GM15510 (cell line): ENCODE measurements around the gene ZCCHC8.
A peak's percentile ranks its signal among the peaks of the same experiment; 100 is the strongest.

Source experiments
- POLR2A ChIP-seq: IDR thresholded peaks from 3 replicates; pipeline ENCODE4 v1.6.1; 2011; ENCODE audit warnings: borderline replicate concordance; ENCODE audit not compliant: insufficient read length; ENCODE audit errors: extremely low read depth

ZCCHC8 gene

GRCh38 chr12:122457627-122458026 is 43.1 kb downstream of the ZCCHC8 start:
- TF ChIP-seq POLR2A: no peak

- no peak for TF ChIP-seq POLR2A
These were observed 46.0 kb downstream of the ZCCHC8 start for GRCh38 chr12:122454739-122455138.

- TF ChIP-seq POLR2A: no peak
These were observed 46.4 kb downstream of the ZCCHC8 start for GRCh38 chr12:122454250-122454721.

DNA sequence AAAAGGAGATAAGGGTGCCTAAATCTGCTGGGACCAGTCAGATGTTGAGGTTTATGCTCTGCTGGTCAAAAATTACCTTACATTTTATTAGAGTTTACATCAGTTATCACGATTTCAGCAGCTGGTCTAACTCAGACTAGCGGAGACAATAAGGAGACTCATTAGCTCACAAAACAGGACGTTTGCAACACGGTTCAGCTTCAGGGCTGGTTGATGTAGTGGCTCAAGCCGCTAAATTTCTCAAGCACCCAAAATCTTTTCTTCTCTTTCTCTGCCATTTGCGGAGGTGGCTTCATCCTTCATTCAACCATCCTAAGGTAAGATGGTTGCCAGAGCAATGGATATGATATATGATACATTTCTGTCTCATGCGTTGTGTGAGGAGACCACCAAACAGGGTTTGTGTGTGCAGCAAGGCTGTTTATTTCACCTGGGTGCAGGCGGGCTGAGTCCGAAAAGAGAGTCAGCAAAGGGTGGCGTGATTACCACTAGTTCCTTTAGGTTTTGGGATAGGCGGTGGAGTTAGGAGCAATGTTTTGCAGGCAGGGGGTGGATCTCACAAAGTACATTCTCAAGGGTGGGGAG is 47.9 kb downstream of the ZCCHC8 start:
- no peak for TF ChIP-seq POLR2A

DNA sequence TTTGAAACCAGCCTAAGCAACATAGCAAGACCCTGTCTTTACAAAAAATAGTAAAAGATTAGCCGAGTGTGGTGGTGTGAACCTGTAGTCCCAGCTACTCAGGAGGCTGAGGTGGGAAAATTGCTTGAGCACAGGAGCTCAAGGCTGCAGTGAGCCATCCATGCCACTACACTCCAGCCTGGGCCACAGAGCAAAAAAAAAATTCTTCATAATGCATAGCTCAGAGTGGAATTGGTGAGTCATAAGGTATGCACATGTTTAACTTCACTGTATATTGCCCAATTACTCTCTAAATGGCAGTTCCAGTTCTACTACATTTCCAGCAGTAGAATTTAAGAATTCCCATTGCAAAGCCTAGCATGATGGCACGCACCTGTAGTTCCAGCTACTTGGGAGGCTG is 51.4 kb downstream of the ZCCHC8 start:
- TF ChIP-seq POLR2A: no peak

DNA sequence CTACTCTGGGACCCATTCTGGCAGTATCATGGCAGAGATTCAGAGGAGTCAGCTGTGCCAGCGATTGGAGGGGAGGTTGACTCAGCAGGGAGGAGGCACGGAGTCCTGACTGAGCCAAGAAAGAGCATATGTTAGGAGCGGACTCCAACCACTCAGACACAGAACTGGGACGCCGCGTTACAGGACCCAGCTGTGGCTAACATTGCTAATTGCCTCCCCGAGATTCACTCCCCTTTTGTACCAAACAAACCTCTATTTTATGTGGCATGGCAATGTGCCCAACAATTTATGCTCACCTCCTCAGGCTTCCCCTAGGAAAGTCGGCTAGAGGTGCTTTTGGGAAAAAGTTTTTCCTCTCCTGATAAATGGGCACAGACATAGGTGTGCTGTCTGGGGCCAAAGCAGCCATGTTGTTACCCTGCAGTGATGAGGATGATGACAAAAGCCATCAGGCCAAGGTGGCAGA is 63.0 kb downstream of the ZCCHC8 start:
- TF ChIP-seq POLR2A: no peak

- no peak for TF ChIP-seq POLR2A
These were observed 65.5 kb downstream of the ZCCHC8 start for GRCh38 chr12:122435186-122435585.

DNA sequence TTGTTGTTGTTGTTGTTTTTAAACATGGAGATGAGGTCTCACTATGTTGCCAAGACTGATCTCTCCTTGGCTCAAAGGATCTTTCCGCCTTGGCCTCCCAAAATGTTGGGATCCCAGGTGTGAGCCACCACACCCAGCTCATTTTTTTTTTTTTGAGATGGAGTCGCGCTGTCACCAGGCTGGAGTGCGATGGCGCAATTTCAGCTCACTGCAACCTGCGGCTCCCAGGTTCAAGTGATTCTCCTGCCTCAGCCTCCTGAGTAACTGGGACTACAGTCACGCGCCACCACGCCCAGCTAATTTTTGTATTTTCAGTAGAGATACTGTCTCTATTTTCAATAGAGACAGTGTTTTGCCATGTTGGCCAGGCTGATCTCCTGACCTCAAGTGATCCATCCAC is 73.3 kb downstream of the ZCCHC8 start:
- TF ChIP-seq POLR2A: no peak

DNA sequence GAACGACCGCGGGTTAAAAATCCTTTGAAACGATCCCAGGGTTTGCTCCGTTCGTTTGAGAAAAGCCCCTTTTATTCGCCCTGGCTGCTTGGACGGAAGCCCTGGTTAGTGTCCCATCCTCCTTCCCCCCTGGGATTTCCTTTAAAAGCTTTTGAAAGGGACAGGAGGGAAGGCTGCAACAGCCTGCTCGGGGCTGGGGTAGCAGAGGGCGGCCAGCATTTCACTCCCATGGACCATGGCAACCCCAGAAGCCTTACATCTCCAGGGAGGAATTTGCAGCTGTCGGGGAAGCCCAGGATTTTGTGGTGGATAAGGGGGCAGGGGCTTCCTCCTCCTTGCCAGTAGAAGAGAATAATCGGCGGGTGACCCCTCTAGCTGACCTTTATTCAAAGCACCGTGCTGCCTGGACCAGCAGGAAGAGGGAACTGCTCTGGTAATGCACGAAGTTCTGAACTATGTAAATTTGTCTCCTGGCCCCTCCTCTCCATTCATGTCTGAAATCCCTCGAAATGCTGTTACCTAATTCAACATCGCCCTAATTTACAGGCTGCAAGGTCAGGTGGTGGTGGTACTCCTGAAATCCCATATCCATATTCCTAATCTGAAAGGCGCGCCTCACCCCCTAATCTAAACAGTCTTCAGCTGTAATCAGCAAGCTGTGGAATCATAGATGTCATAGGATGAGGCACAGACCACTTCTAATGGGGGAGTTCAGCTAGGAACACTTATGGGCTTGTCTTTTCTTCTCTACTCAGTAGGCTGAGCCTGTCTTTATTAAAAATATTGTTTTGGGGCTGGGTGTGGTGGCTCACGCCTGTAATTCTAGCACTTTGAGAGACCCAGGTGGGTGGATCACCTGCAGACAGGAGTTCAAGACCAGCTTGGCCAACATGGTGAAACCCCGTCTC is 77.2 kb downstream of the ZCCHC8 start:
- TF ChIP-seq POLR2A: peak; percentile 27

DNA sequence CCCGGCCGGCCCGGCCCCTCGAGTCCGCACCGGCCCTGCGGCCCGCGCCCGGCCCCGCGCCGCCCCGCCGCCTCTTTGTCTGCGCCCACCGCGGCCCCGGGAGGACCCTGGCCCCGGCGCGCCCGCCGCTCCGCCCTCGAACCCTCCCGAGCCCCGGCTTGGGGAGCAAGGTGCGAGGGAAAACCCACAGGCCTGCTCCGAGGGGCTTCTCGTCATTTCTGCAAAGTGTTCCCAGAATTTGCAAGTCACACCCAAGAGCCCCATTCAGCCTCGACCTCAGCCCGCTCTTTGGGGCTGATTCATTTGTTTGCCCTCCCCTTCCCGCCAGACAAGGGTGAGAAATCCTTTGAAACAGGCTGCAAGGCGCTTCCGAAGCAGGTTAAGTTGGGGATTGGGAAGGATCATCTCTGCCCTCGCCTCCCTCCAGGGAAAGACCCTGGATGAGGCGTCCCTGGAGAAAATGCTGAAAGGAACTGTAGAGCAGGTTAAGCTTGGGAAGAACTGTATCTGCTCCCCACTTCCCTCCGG is 77.9 kb downstream of the ZCCHC8 start:
- no peak for TF ChIP-seq POLR2A

- TF ChIP-seq POLR2A: peak; percentile 70
These were observed 78.7 kb downstream of the ZCCHC8 start, which contains the start of gene CLIP1 for GRCh38 chr12:122421821-122422729. TSS of gene CLIP1 (minus strand) at chr12:122422669. CDS start at chr12:122380452, 42,217 bp downstream.
